Lower leg skin (tissue), 3 donors: ENCODE data around the gene KCNC2.

Experiments
- CTCF ChIP-seq, 3 donors: fragments of 450-650 bp; IDR thresholded peaks; one replicate each; pipeline ENCODE4 v1.5.1; 2016; ENCODE audit warnings: antibody characterized with exemption in 3 of 3, mild to moderate bottlenecking in 3 of 3, moderate library complexity in 2 of 3
- POLR2A ChIP-seq, 2 donors: fragments of 450-650 bp; IDR thresholded peaks; one replicate each; pipeline ENCODE4 v1.6.1; 2016 to 2017; ENCODE audit warnings: antibody characterized with exemption in 2 of 2, mild to moderate bottlenecking in 1 of 2, moderate library complexity in 1 of 2

GRCh38 chr12:75212072-75212471, 2.4 kb upstream of the KCNC2 start:
- TF ChIP-seq CTCF (IDR thresholded peaks at IDR 0.05) (no peak), POLR2A (IDR thresholded peaks at IDR 0.05) (no peak)
